ENCODE data around the gene STARD9.

The STARD9 gene

GRCh38 chr15:42729409-42729808 is 154.0 kb downstream of the STARD9 start:
- H3K27me3 ChIP-seq (ENCODE audit: insufficient read depth, low read length, poor library complexity, severe bottlenecking), result no peaks in the 10 kb centered on the region
- no peaks in the 10 kb centered on the region for H3K9me3 ChIP-seq (ENCODE audit: insufficient read depth, low read depth, low read length)
- H3K4me1 ChIP-seq (ENCODE audit: insufficient read depth, low read length, poor library complexity, severe bottlenecking), result peaks cover 5% of the 10 kb centered on the region
- no peak for TF ChIP-seq EZH2phosphoT487 (IDR thresholded peaks at IDR 0.05; ENCODE audit: borderline replicate concordance)
- TF ChIP-seq CTCF (conservative IDR thresholded peaks at IDR 0.05; ENCODE audit: low read length), result no peak
- peaks cover 5% of the 10 kb centered on the region; the same call in 1 of the 2 replicates for H3K79me2 ChIP-seq (ENCODE audit: insufficient read depth, low read length)
- no peaks in the 10 kb centered on the region for H3K9me2 ChIP-seq (replicated peaks; ENCODE audit: low read depth, low read length)
- H3K4me3 ChIP-seq (ENCODE audit: low read length, poor library complexity, severe bottlenecking), result no peak overlapping the region
- no peak overlapping the region for H3K9ac ChIP-seq (ENCODE audit: low read depth, low read length, poor library complexity, severe bottlenecking)
- peaks cover 8% of the 10 kb centered on the region for H4K20me1 ChIP-seq (ENCODE audit: insufficient read depth, low read length, poor library complexity, severe bottlenecking)
- H3F3A ChIP-seq (ENCODE audit: low read depth), result no peaks in the 10 kb centered on the region
- H3K4me2 ChIP-seq (ENCODE audit: low read depth, low read length, poor library complexity, severe bottlenecking), result no peak overlapping the region
- H3K36me3 ChIP-seq (ENCODE audit: insufficient read depth, low read length), result peaks cover 58% of the 10 kb centered on the region; the same call in 1 of the 2 replicates
- H2AFZ ChIP-seq (ENCODE audit: low read length), result no peak overlapping the region

GRCh38 chr15:42730135-42730534 is 154.7 kb downstream of the STARD9 start:
- Histone ChIP-seq H4K20me1 (ENCODE audit: insufficient read depth, low read length, poor library complexity, severe bottlenecking) (peaks cover 13% of the 10 kb centered on the region), H3K4me1 (ENCODE audit: insufficient read depth, low read length, poor library complexity, severe bottlenecking) (peaks cover 9% of the 10 kb centered on the region), H3K9me3 (ENCODE audit: insufficient read depth, low read depth, low read length) (no peaks in the 10 kb centered on the region), H3K27me3 (ENCODE audit: insufficient read depth, low read length, poor library complexity, severe bottlenecking) (no peaks in the 10 kb centered on the region), H3K9me2 (replicated peaks; ENCODE audit: low read depth, low read length) (no peaks in the 10 kb centered on the region), H3K4me3 (ENCODE audit: low read length, poor library complexity, severe bottlenecking) (no peak overlapping the region), H3K4me2 (ENCODE audit: low read depth, low read length, poor library complexity, severe bottlenecking) (no peak overlapping the region), H3K79me2 (ENCODE audit: insufficient read depth, low read length) (peaks cover 12% of the 10 kb centered on the region), H3F3A (ENCODE audit: low read depth) (no peaks in the 10 kb centered on the region), H3K9ac (ENCODE audit: low read depth, low read length, poor library complexity, severe bottlenecking) (no peak overlapping the region), H2AFZ (ENCODE audit: low read length) (no peak overlapping the region), H3K36me3 (ENCODE audit: insufficient read depth, low read length) (peaks cover 51% of the 10 kb centered on the region; the same call in 1 of the 2 replicates)
- no peak for TF ChIP-seq CTCF (conservative IDR thresholded peaks at IDR 0.05; ENCODE audit: low read length)
- no peak for TF ChIP-seq EZH2phosphoT487 (IDR thresholded peaks at IDR 0.05; ENCODE audit: borderline replicate concordance)

GRCh38 chr15:42730536-42730935 is 155.1 kb downstream of the STARD9 start:
- peaks cover 16% of the 10 kb centered on the region for H3K79me2 ChIP-seq (ENCODE audit: insufficient read depth, low read length)

GRCh38 chr15:42731461-42731860 is 156.1 kb downstream of the STARD9 start:
- no peak overlapping the region for H3K4me3 ChIP-seq (ENCODE audit: low read length, poor library complexity, severe bottlenecking)

More at GRCh38 chr15:42730536-42730935, 155.1 kb downstream of the STARD9 start:
- peaks cover 13% of the 10 kb centered on the region for H3K4me1 ChIP-seq (ENCODE audit: insufficient read depth, low read length, poor library complexity, severe bottlenecking)
- TF ChIP-seq EZH2phosphoT487 (IDR thresholded peaks at IDR 0.05; ENCODE audit: borderline replicate concordance), result no peak
- no peaks in the 10 kb centered on the region for H3K9me3 ChIP-seq (ENCODE audit: insufficient read depth, low read depth, low read length)
- no peaks in the 10 kb centered on the region for H3K27me3 ChIP-seq (ENCODE audit: insufficient read depth, low read length, poor library complexity, severe bottlenecking)
- H3K36me3 ChIP-seq (ENCODE audit: insufficient read depth, low read length), result peaks cover 47% of the 10 kb centered on the region; the same call in 1 of the 2 replicates
- no peak overlapping the region for H2AFZ ChIP-seq (ENCODE audit: low read length)
- H3F3A ChIP-seq (ENCODE audit: low read depth), result no peaks in the 10 kb centered on the region
- no peaks in the 10 kb centered on the region for H3K9me2 ChIP-seq (replicated peaks; ENCODE audit: low read depth, low read length)
- H3K4me3 ChIP-seq (ENCODE audit: low read length, poor library complexity, severe bottlenecking), result no peak overlapping the region
- H3K9ac ChIP-seq (ENCODE audit: low read depth, low read length, poor library complexity, severe bottlenecking), result no peak overlapping the region
- peaks cover 17% of the 10 kb centered on the region for H4K20me1 ChIP-seq (ENCODE audit: insufficient read depth, low read length, poor library complexity, severe bottlenecking)
- H3K4me2 ChIP-seq (ENCODE audit: low read depth, low read length, poor library complexity, severe bottlenecking), result no peak overlapping the region

More at GRCh38 chr15:42731461-42731860, 156.1 kb downstream of the STARD9 start:
- H3K9me2 ChIP-seq (replicated peaks; ENCODE audit: low read depth, low read length), result no peaks in the 10 kb centered on the region
- TF ChIP-seq CTCF (conservative IDR thresholded peaks at IDR 0.05; ENCODE audit: low read length) (no peak), EZH2phosphoT487 (IDR thresholded peaks at IDR 0.05; ENCODE audit: borderline replicate concordance) (no peak)
- H4K20me1 ChIP-seq (ENCODE audit: insufficient read depth, low read length, poor library complexity, severe bottlenecking), result peaks cover 23% of the 10 kb centered on the region
- peaks cover 26% of the 10 kb centered on the region for H3K79me2 ChIP-seq (ENCODE audit: insufficient read depth, low read length)
- no peak overlapping the region for H3K9ac ChIP-seq (ENCODE audit: low read depth, low read length, poor library complexity, severe bottlenecking)
- H2AFZ ChIP-seq (ENCODE audit: low read length), result no peak overlapping the region
- peaks cover 20% of the 10 kb centered on the region for H3K4me1 ChIP-seq (ENCODE audit: insufficient read depth, low read length, poor library complexity, severe bottlenecking)
- no peaks in the 10 kb centered on the region for H3K9me3 ChIP-seq (ENCODE audit: insufficient read depth, low read depth, low read length)
- H3K4me2 ChIP-seq (ENCODE audit: low read depth, low read length, poor library complexity, severe bottlenecking), result no peak overlapping the region
- peaks cover 40% of the 10 kb centered on the region; the same call in 1 of the 2 replicates for H3K36me3 ChIP-seq (ENCODE audit: insufficient read depth, low read length)
- no peaks in the 10 kb centered on the region for H3F3A ChIP-seq (ENCODE audit: low read depth)
- no peaks in the 10 kb centered on the region for H3K27me3 ChIP-seq (ENCODE audit: insufficient read depth, low read length, poor library complexity, severe bottlenecking)
